SKM-1 treated with dmso at 0.1 percent for 144 hours (cell line): ENCODE measurements around the gene NKAIN4.

Source experiments
- DNase-seq: peaks from one replicate; lab custom pipeline; 2025; ENCODE audit not compliant: unreplicated experiment; lab: John Stamatoyannopoulos, UW

NKAIN4 gene

GRCh38 chr20:63196768-63197470 lies 57.3 kb downstream of the NKAIN4 start:
- no peak for DNase-seq

GRCh38 chr20:63194797-63195173 lies 59.5 kb downstream of the NKAIN4 start:
- DNase-seq: no peak

GRCh38 chr20:63194007-63194796 lies 60.1 kb downstream of the NKAIN4 start:
- DNase-seq: no peak

- DNase-seq: no peak
These were observed 61.5 kb downstream of the NKAIN4 start for GRCh38 chr20:63192721-63193120.

GRCh38 chr20:63191400-63191799 lies 62.9 kb downstream of the NKAIN4 start:
- no peak for DNase-seq

- DNase-seq: no peak
These were observed 63.4 kb downstream of the NKAIN4 start for GRCh38 chr20:63190828-63191227.
